GM21423 (cell line): ENCODE measurements around the gene ACTG2.

ENCODE experiments used
- ATAC-seq: cut with Tn5 transposase; IDR thresholded peaks from one replicate; pipeline ENCODE4 v1.9.1; 2021; ENCODE audit warnings: mild to moderate bottlenecking, moderate library complexity; ENCODE audit not compliant: unreplicated experiment

ACTG2 gene

GRCh38 chr2:73963385-73964120, 70.7 kb downstream of the ACTG2 start:
- ATAC-seq: peak; percentile 62

GRCh38 chr2:73964223-73964622, 71.4 kb downstream of the ACTG2 start:
- ATAC-seq: peak; percentile 15

GRCh38 chr2:73965053-73965452, 72.2 kb downstream of the ACTG2 start:
- ATAC-seq: no peak

- ATAC-seq: no peak
Observed at GRCh38 chr2:73968357-73968937, 75.6 kb downstream of the ACTG2 start.

- ATAC-seq: no peak
Observed at GRCh38 chr2:73969356-73969755, 76.5 kb downstream of the ACTG2 start.
